Measurements from ENCODE around the gene GLRA3. TPM values are rescaled to one million over a fixed set of nuclear protein-coding genes. Genes with fewer than 3 reads are reported as not detected.

Gene GLRA3
- total RNA-seq, 4 donors from 2014 or later: not detected

- H3K4me3 ChIP-seq: no peak overlapping the region
- no peaks in the 10 kb centered on the region for H3K4me1 ChIP-seq
- no peaks in the 10 kb centered on the region for H3K9me3 ChIP-seq
- H3K36me3 ChIP-seq: no peaks in the 10 kb centered on the region
- TF ChIP-seq EP300 (IDR thresholded peaks at IDR 0.05): no peak
- no peak for TF ChIP-seq POLR2A (IDR thresholded peaks at IDR 0.05)
- TF ChIP-seq CTCF (IDR thresholded peaks at IDR 0.05): no peak
- TF ChIP-seq POLR2AphosphoS5 (IDR thresholded peaks at IDR 0.05): no peak
- no peak for DNase-seq (ENCODE audit: low spot score in 2 of 2)
- H3K27ac ChIP-seq: no peak overlapping the region
- no peaks in the 10 kb centered on the region for H3K27me3 ChIP-seq
These were observed 6.5 kb upstream of the GLRA3 start for GRCh38 chr4:174835536-174835935.

- H3K4me3 ChIP-seq: no peak overlapping the region
- H3K36me3 ChIP-seq: no peaks in the 10 kb centered on the region
- TF ChIP-seq EP300 (IDR thresholded peaks at IDR 0.05) (no peak), CTCF (IDR thresholded peaks at IDR 0.05) (no peak), POLR2AphosphoS5 (IDR thresholded peaks at IDR 0.05) (no peak), POLR2A (IDR thresholded peaks at IDR 0.05) (no peak)
- WGBS: 91% methylated on average over 2 of the region's 2 CpGs
- H3K27me3 ChIP-seq: peaks cover under 1% of the 10 kb centered on the region
- no peaks in the 10 kb centered on the region for H3K9me3 ChIP-seq
- no peak for DNase-seq (ENCODE audit: low spot score in 2 of 2)
- peaks cover under 1% of the 10 kb centered on the region for H3K4me1 ChIP-seq
- no peak overlapping the region for H3K27ac ChIP-seq
These were observed 5.4 kb upstream of the GLRA3 start for GRCh38 chr4:174834477-174834876.

- Histone ChIP-seq H3K27ac (no peak overlapping the region), H3K9me3 (no peaks in the 10 kb centered on the region), H3K36me3 (no peaks in the 10 kb centered on the region), H3K27me3 (peaks cover 8% of the 10 kb centered on the region), H3K4me1 (peaks cover 7% of the 10 kb centered on the region), H3K4me3 (no peak overlapping the region)
- DNase-seq (ENCODE audit: low spot score in 2 of 2): no peak
- TF ChIP-seq CTCF (IDR thresholded peaks at IDR 0.05) (no peak), POLR2AphosphoS5 (IDR thresholded peaks at IDR 0.05) (no peak), POLR2A (IDR thresholded peaks at IDR 0.05) (no peak), EP300 (IDR thresholded peaks at IDR 0.05) (no peak)
These were observed 2.4 kb downstream of the GLRA3 start for GRCh38 chr4:174826660-174827059.

GRCh38 chr4:174815282-174815681, 13.8 kb downstream of the GLRA3 start:
- 89% methylated on average over 3 of the region's 3 CpGs for WGBS
- Histone ChIP-seq H3K36me3 (no peaks in the 10 kb centered on the region), H3K27me3 (no peaks in the 10 kb centered on the region), H3K4me1 (no peaks in the 10 kb centered on the region), H3K9me3 (peaks cover 6% of the 10 kb centered on the region), H3K27ac (no peak overlapping the region), H3K4me3 (no peak overlapping the region)
- no peak for DNase-seq (ENCODE audit: low spot score in 2 of 2)
- no peak for TF ChIP-seq EP300 (IDR thresholded peaks at IDR 0.05)
- no peak for TF ChIP-seq CTCF (IDR thresholded peaks at IDR 0.05)
- TF ChIP-seq POLR2A (IDR thresholded peaks at IDR 0.05): no peak
- no peak for TF ChIP-seq POLR2AphosphoS5 (IDR thresholded peaks at IDR 0.05)

- Histone ChIP-seq H3K27me3 (no peaks in the 10 kb centered on the region), H3K36me3 (no peaks in the 10 kb centered on the region), H3K27ac (no peak overlapping the region), H3K4me3 (no peak overlapping the region), H3K4me1 (no peaks in the 10 kb centered on the region), H3K9me3 (peaks cover 6% of the 10 kb centered on the region)
- TF ChIP-seq POLR2AphosphoS5 (IDR thresholded peaks at IDR 0.05) (no peak), CTCF (IDR thresholded peaks at IDR 0.05) (no peak), EP300 (IDR thresholded peaks at IDR 0.05) (no peak), POLR2A (IDR thresholded peaks at IDR 0.05) (no peak)
- DNase-seq (ENCODE audit: low spot score in 2 of 2): no peak
- 80% methylated on average over 2 of the region's 2 CpGs for WGBS
These were observed 15.8 kb downstream of the GLRA3 start for GRCh38 chr4:174813292-174813691.
